GM23338 (cell line): ENCODE measurements around the gene DHX58. TPM values are rescaled to one million over a fixed set of nuclear protein-coding genes. Genes with fewer than 3 reads are reported as not detected.

Source experiments
- ATAC-seq: fragments of 200-7000 bp; cut with Tn5 transposase; 3 replicates; pipeline ENCODE4 v1.9.1; 2020
- DNase-seq: peaks from one replicate; pipeline ENCODE4 v3.0.0-alpha.2; 2015; ENCODE audit warnings: low spot score
- H2AFZ ChIP-seq: fragments of 200-600 bp; sonication (generic); 2 replicates; pipeline ENCODE4 v1.8.0; 2016; ENCODE audit warnings: antibody characterized with exemption, mild to moderate bottlenecking, moderate library complexity
- H3F3A ChIP-seq: fragments of 200-600 bp; sonication (generic); replicated peaks from 2 replicates; pipeline ENCODE4 v1.8.0; 2017; ENCODE audit warnings: antibody characterized with exemption, mixed run types, low read depth
- H3K27ac ChIP-seq: fragments of 200-600 bp; sonication (generic); 2 replicates; pipeline ENCODE4 v1.6.1; 2016; ENCODE audit warnings: low read depth
- H3K27me3 ChIP-seq: fragments of 200-600 bp; sonication (generic); 2 replicates; pipeline ENCODE4 v1.8.0; 2016; ENCODE audit warnings: mild to moderate bottlenecking, mixed run types, moderate library complexity; ENCODE audit not compliant: insufficient read depth
- H3K36me3 ChIP-seq: fragments of 200-600 bp; sonication (generic); 2 replicates; pipeline ENCODE4 v1.8.0; 2016; ENCODE audit warnings: mild to moderate bottlenecking; ENCODE audit not compliant: insufficient read depth
- H3K4me1 ChIP-seq: fragments of 200-600 bp; sonication (generic); 2 replicates; pipeline ENCODE4 v1.8.0; 2016; ENCODE audit warnings: mild to moderate bottlenecking, moderate library complexity; ENCODE audit not compliant: insufficient read depth
- H3K4me2 ChIP-seq: fragments of 200-600 bp; sonication (generic); 2 replicates; pipeline ENCODE4 v1.7.1; 2017; ENCODE audit warnings: mixed run types
- H3K4me3 ChIP-seq: fragments of 200-600 bp; sonication (generic); 2 replicates; pipeline ENCODE4 v1.6.1; 2016; ENCODE audit warnings: mixed run types
- H3K79me2 ChIP-seq: fragments of 200-600 bp; sonication (generic); replicated peaks from 2 replicates; pipeline ENCODE4 v1.8.0; 2017; ENCODE audit warnings: mild to moderate bottlenecking; ENCODE audit not compliant: insufficient read depth
- H3K9me2 ChIP-seq: fragments of 200-600 bp; sonication (generic); 2 replicates; pipeline ENCODE4 v1.8.0; 2017; ENCODE audit not compliant: insufficient read depth
- H4K20me1 ChIP-seq: fragments of 200-600 bp; sonication (generic); replicated peaks from 2 replicates; pipeline ENCODE4 v1.8.0; 2017; ENCODE audit warnings: mild to moderate bottlenecking; ENCODE audit not compliant: insufficient read depth
- H3K27ac Mint-ChIP-seq: 2 replicates; pipeline ENCODE4 v1.8.0; 2020; ENCODE audit warnings: inconsistent platforms, mild to moderate bottlenecking, moderate library complexity, mixed read lengths
- H3K27me3 Mint-ChIP-seq: 3 replicates; pipeline ENCODE4 v1.8.0; 2022; ENCODE audit warnings: low read depth, mild to moderate bottlenecking, moderate library complexity, mixed read lengths, inconsistent platforms; ENCODE audit not compliant: insufficient read depth, poor library complexity
- H3K36me3 Mint-ChIP-seq: 3 replicates; pipeline ENCODE4 v1.8.0; 2021; ENCODE audit warnings: low read depth, mild to moderate bottlenecking, inconsistent platforms, moderate library complexity, mixed read lengths
- H3K4me1 Mint-ChIP-seq: 3 replicates; pipeline ENCODE4 v1.8.0; 2020; ENCODE audit warnings: mild to moderate bottlenecking, inconsistent platforms, mixed read lengths
- H3K4me3 Mint-ChIP-seq: 3 replicates; pipeline ENCODE4 v1.8.0; 2021; ENCODE audit warnings: moderate library complexity, mild to moderate bottlenecking, inconsistent platforms, mixed read lengths
- H3K9me3 Mint-ChIP-seq: 3 replicates; pipeline ENCODE4 v1.8.0; 2020; ENCODE audit warnings: moderate library complexity, mild to moderate bottlenecking, inconsistent platforms, mixed read lengths
- CREB1 ChIP-seq: fragments of 250-450 bp; sonication (Bioruptor Pico); IDR thresholded peaks from 2 replicates; pipeline ENCODE4 v1.5.0; 2020; ENCODE audit warnings: low read depth, mild to moderate bottlenecking, moderate library complexity
- CTCF ChIP-seq, 2 experiments: fragments of 200-600 bp in 1 of 2; sonication (generic) in 1 of 2; conservative IDR thresholded peaks; 2 replicates each; pipeline versions ENCODE4 v1.5.1 to v1.6.1; 2016 to 2017; ENCODE audit warnings: antibody characterized with exemption in 2 of 2, low read depth in 2 of 2, mild to moderate bottlenecking in 2 of 2, moderate library complexity in 1 of 2
- ETS1 ChIP-seq: IDR thresholded peaks from 2 replicates; pipeline ENCODE4 v1.6.1; 2016; ENCODE audit warnings: antibody characterized with exemption
- EZH2phosphoT487 ChIP-seq: fragments of 200-600 bp; sonication (generic); IDR thresholded peaks from one replicate; pipeline ENCODE4 v1.8.1; 2018; ENCODE audit warnings: antibody characterized with exemption; ENCODE audit not compliant: unreplicated experiment
- POLR2AphosphoS5 ChIP-seq: IDR thresholded peaks from 2 replicates; pipeline ENCODE4 v1.6.1; 2016; ENCODE audit warnings: antibody characterized with exemption, low read depth
- REST ChIP-seq: IDR thresholded peaks from one replicate; pipeline ENCODE4 v1.6.1; 2018; ENCODE audit warnings: antibody characterized with exemption; ENCODE audit not compliant: unreplicated experiment
- polyA plus RNA-seq: library from polyadenylated mRNA; unstranded; fragments of >200 nt; fragmentation: Nextera tagmentation; extraction: Ambion mirVana; gene quantifications from 2 replicates; pipeline ENCODE4 v1.2.1, GENCODE V29; 2016
- total RNA-seq: library from RNA; depleted of rRNA; stranded (reverse); fragments of >200 nt; shearing (Covaris generic); gene quantifications from 2 replicates; pipeline ENCODE4 v1.2.3, GENCODE V29; 2014

Gene DHX58
- total and polyA plus RNA-seq, 2 experiments from 2014 or later = 4.1 to 6.6 TPM

GRCh38 chr17:42109086-42109485, 3.4 kb downstream of the DHX58 start:
- Histone ChIP-seq H3K9me2 (no peaks in the 10 kb centered on the region), H3K36me3 (no peaks in the 10 kb centered on the region; the same call in 1 of the 2 replicates), H3F3A (0 out of 2 replicates have a peak, but pooled peaks cover 10% of the 10 kb centered on the region), H3K27ac (no peak overlapping the region), H3K4me3 (no peak overlapping the region), H3K27me3 (no peaks in the 10 kb centered on the region), H3K4me1 (peaks cover 14% of the 10 kb centered on the region), H3K4me2 (no peak overlapping the region), H4K20me1 (no peaks in the 10 kb centered on the region), H3K79me2 (no peaks in the 10 kb centered on the region), H2AFZ (no peak overlapping the region)
- no peaks in the 10 kb centered on the region; the same call in 2 of the 3 replicates for H3K36me3 Mint-ChIP-seq
- H3K27me3 Mint-ChIP-seq = peaks cover 26% of the 10 kb centered on the region
- TF ChIP-seq ETS1 (no peak), REST (no peak), EZH2phosphoT487 (no peak), CTCF (conservative IDR thresholded peaks at IDR 0.05; ENCODE audit: low read depth in 2 of 2) (no peak)
- peaks cover 27% of the 10 kb centered on the region for H3K4me1 Mint-ChIP-seq
- peak overlapping the region; percentile 85; the same call in 1 of the 2 replicates for H3K27ac Mint-ChIP-seq
- no peak overlapping the region; the same call in 2 of the 3 replicates for H3K4me3 Mint-ChIP-seq
- no peaks in the 10 kb centered on the region for H3K9me3 Mint-ChIP-seq
- ATAC-seq (no peak), DNase-seq (no peak)

GRCh38 chr17:42107597-42108576, 4.6 kb downstream of the DHX58 start:
- Mint-ChIP-seq H3K27ac (peak overlapping the region; percentile 86), H3K36me3 (no peaks in the 10 kb centered on the region; the same call in 2 of the 3 replicates)
- peak; percentile 93 for ATAC-seq

More at GRCh38 chr17:42107597-42108576, 4.6 kb downstream of the DHX58 start:
- H3K4me1 Mint-ChIP-seq = peaks cover 29% of the 10 kb centered on the region
- 0 out of 2 replicates have a peak, but pooled peaks cover 7% of the 10 kb centered on the region for H3F3A ChIP-seq
- H3K36me3 ChIP-seq = no peaks in the 10 kb centered on the region; the same call in 1 of the 2 replicates
- DNase-seq = peak; percentile 97
- H3K4me1 ChIP-seq = peaks cover 14% of the 10 kb centered on the region
- H3K27me3 Mint-ChIP-seq = peaks cover 28% of the 10 kb centered on the region
- peak overlapping the region; percentile 78 for H3K4me3 Mint-ChIP-seq
- peak overlapping the region; percentile 85 for H3K4me2 ChIP-seq
- H3K4me3 ChIP-seq = peak overlapping the region; percentile 66
- no peaks in the 10 kb centered on the region for H4K20me1 ChIP-seq
- H3K9me2 ChIP-seq = no peaks in the 10 kb centered on the region
- H3K27me3 ChIP-seq = no peaks in the 10 kb centered on the region
- H2AFZ ChIP-seq = peak overlapping the region; percentile 91
- H3K79me2 ChIP-seq = no peaks in the 10 kb centered on the region
- H3K27ac ChIP-seq = peak overlapping the region; percentile 69; the same call in 1 of the 2 replicates
- H3K9me3 Mint-ChIP-seq = no peaks in the 10 kb centered on the region; the same call in 2 of the 3 replicates
- no peak for TF ChIP-seq EZH2phosphoT487
- TF ChIP-seq CREB1 = peak; percentile 70
- peak; percentile 81 for TF ChIP-seq POLR2AphosphoS5
